HepG2 (cell line): ENCODE measurements around the gene PLCB1. TPM values are rescaled to one million over a fixed set of nuclear protein-coding genes. Genes with fewer than 3 reads are reported as not detected.

Source experiments
- ATF7 ChIP-seq, 2 experiments: fragments of 450-650 bp in 1 of 2; sonication (generic) in 1 of 2; formaldehyde crosslinking in 1 of 2; IDR thresholded peaks; 2 replicates each; pipeline versions ENCODE4 v1.4.0 to v1.6.1; 2016 to 2020; ENCODE audit warnings: antibody characterized with exemption in 1 of 2, mild to moderate bottlenecking in 1 of 2, missing genetic modification reagents in 1 of 2
- BCL6 ChIP-seq: IDR thresholded peaks from 2 replicates; pipeline ENCODE4 v1.6.1; 2016; ENCODE audit warnings: missing genetic modification reagents, missing compliant biosample characterization
- CENPT ChIP-seq: sonication (generic); formaldehyde crosslinking; IDR thresholded peaks from 2 replicates; pipeline ENCODE4 v1.8.0; 2022; ENCODE audit warnings: low read depth, mild to moderate bottlenecking, moderate library complexity, missing genetic modification reagents
- ERF ChIP-seq: IDR thresholded peaks from 2 replicates; pipeline ENCODE4 v1.6.1; 2018; ENCODE audit warnings: missing biosample characterization, missing genetic modification reagents
- FOXP1 ChIP-seq, 2 experiments: fragments of 450-650 bp in 1 of 2; IDR thresholded peaks; 2 replicates each; pipeline ENCODE4 v1.6.1; 2017 to 2018; ENCODE audit warnings: antibody characterized with exemption in 1 of 2
- HDAC6 ChIP-seq: fragments of 200-600 bp; sonication (generic); IDR thresholded peaks from 2 replicates; pipeline ENCODE4 v1.7.0; 2017; ENCODE audit warnings: mild to moderate bottlenecking, antibody characterized with exemption, low read length, low read depth
- JDP2 ChIP-seq: sonication (generic); formaldehyde crosslinking; IDR thresholded peaks from 2 replicates; pipeline ENCODE4 v1.8.1; 2022; ENCODE audit warnings: missing genetic modification reagents, borderline replicate concordance
- JUND ChIP-seq: sonication (generic); formaldehyde crosslinking; IDR thresholded peaks from 2 replicates; pipeline ENCODE4 v1.8.0; 2022; ENCODE audit warnings: mild to moderate bottlenecking, missing genetic modification reagents
- MZF1 ChIP-seq: sonication (generic); formaldehyde crosslinking; IDR thresholded peaks from 2 replicates; pipeline ENCODE4 v1.8.1; 2023; ENCODE audit warnings: mild to moderate bottlenecking, missing genetic modification reagents, borderline replicate concordance
- NFYB ChIP-seq: sonication (generic); formaldehyde crosslinking; IDR thresholded peaks from 2 replicates; pipeline ENCODE4 v1.4.0; 2020; ENCODE audit warnings: missing genetic modification reagents
- NR2F6 ChIP-seq, 2 experiments: IDR thresholded peaks; 2 replicates each; pipeline ENCODE4 v1.6.1; 2016; ENCODE audit warnings: antibody characterized with exemption in 1 of 2, mild to moderate bottlenecking in 1 of 2
- RARA ChIP-seq: IDR thresholded peaks from 2 replicates; pipeline ENCODE4 v1.6.1; 2016; ENCODE audit warnings: missing genetic modification reagents, missing compliant biosample characterization
- SOX5 ChIP-seq: IDR thresholded peaks from 2 replicates; pipeline ENCODE4 v1.6.1; 2016; ENCODE audit warnings: borderline replicate concordance
- TBP ChIP-seq: sonication (generic); formaldehyde crosslinking; IDR thresholded peaks from 2 replicates; pipeline ENCODE4 v1.5.0; 2020; ENCODE audit warnings: missing genetic modification reagents
- THAP11 ChIP-seq: IDR thresholded peaks from 2 replicates; pipeline ENCODE4 v1.6.1; 2016; ENCODE audit warnings: missing biosample characterization, missing genetic modification reagents
- ZNF432 ChIP-seq: sonication (generic); formaldehyde crosslinking; IDR thresholded peaks from 2 replicates; pipeline ENCODE4 v1.5.0; 2020; ENCODE audit warnings: missing genetic modification reagents, mild to moderate bottlenecking, borderline replicate concordance
- ZNF619 ChIP-seq: sonication (generic); formaldehyde crosslinking; IDR thresholded peaks from 2 replicates; pipeline ENCODE4 v1.4.0; 2020; ENCODE audit warnings: mild to moderate bottlenecking, missing genetic modification reagents
- ZNF644 ChIP-seq: IDR thresholded peaks from 2 replicates; pipeline ENCODE4 v1.6.1; 2016; ENCODE audit warnings: low read depth
- ZNF670 ChIP-seq: sonication (generic); formaldehyde crosslinking; IDR thresholded peaks from 2 replicates; pipeline ENCODE4 v1.8.0; 2022; ENCODE audit warnings: mild to moderate bottlenecking, missing genetic modification reagents, borderline replicate concordance
- ZNF790 ChIP-seq: sonication (generic); formaldehyde crosslinking; IDR thresholded peaks from 2 replicates; pipeline ENCODE4 v1.8.0; 2022; ENCODE audit warnings: missing genetic modification reagents, mild to moderate bottlenecking, borderline replicate concordance
- ZNF883 ChIP-seq: sonication (generic); formaldehyde crosslinking; IDR thresholded peaks from 2 replicates; pipeline ENCODE4 v1.5.1; 2020; ENCODE audit warnings: mild to moderate bottlenecking, missing genetic modification reagents; ENCODE audit errors: not compliant biosample characterization
- polyA plus RNA-seq, 8 experiments: library from polyadenylated mRNA; depleted of rRNA in 3 of 8; stranded (reverse) in 7 of 8; unstranded in 1 of 8; fragments of >200 nt; fragmentation: Illumina TruSeq in 4 of 8; extraction: Trizol in 4 of 8; gene quantifications; 2 replicates each; pipeline versions ENCODE4 v1.2.1 to v1.2.3, GENCODE V29; 2011 to 2016; ENCODE audit warnings: low read depth in 4 of 8, missing spikeins in 1 of 8, mixed read lengths in 1 of 8; ENCODE audit not compliant: insufficient read depth in 1 of 8
- total RNA-seq, 5 experiments: library from RNA; depleted of rRNA; stranded (reverse); fragments of >200 nt; fragmentation: Illumina TruSeq; extraction: Trizol; gene quantifications; 2 replicates each; pipeline ENCODE4 v1.2.3, GENCODE V29; 2016; ENCODE audit warnings: low read depth in 1 of 5
- TF ChIP-seq, protein P1 (sequence below): IDR thresholded peaks from 2 replicates; pipeline ENCODE4 v1.6.1; 2016; ENCODE audit warnings: low read depth
- TF ChIP-seq, protein P2 (sequence below): sonication (generic); formaldehyde crosslinking; IDR thresholded peaks from 2 replicates; pipeline ENCODE4 v1.4.0; 2020; ENCODE audit warnings: missing genetic modification reagents
- TF ChIP-seq, protein P3 (sequence below): sonication (generic); formaldehyde crosslinking; IDR thresholded peaks from 2 replicates; pipeline ENCODE4 v1.5.0; 2020; ENCODE audit warnings: missing genetic modification reagents
- TF ChIP-seq, protein P4 (sequence below): sonication (generic); formaldehyde crosslinking; conservative IDR thresholded peaks from 2 replicates; pipeline ENCODE4 v1.8.0; 2022; ENCODE audit warnings: low read depth, missing genetic modification reagents

PLCB1 gene
- total and polyA plus RNA-seq, 2 of the 13 experiments (the other 11 are each of a cell fraction or from before 2014, with no cell fraction given) = 42.4 to 55.9 TPM

DNA sequence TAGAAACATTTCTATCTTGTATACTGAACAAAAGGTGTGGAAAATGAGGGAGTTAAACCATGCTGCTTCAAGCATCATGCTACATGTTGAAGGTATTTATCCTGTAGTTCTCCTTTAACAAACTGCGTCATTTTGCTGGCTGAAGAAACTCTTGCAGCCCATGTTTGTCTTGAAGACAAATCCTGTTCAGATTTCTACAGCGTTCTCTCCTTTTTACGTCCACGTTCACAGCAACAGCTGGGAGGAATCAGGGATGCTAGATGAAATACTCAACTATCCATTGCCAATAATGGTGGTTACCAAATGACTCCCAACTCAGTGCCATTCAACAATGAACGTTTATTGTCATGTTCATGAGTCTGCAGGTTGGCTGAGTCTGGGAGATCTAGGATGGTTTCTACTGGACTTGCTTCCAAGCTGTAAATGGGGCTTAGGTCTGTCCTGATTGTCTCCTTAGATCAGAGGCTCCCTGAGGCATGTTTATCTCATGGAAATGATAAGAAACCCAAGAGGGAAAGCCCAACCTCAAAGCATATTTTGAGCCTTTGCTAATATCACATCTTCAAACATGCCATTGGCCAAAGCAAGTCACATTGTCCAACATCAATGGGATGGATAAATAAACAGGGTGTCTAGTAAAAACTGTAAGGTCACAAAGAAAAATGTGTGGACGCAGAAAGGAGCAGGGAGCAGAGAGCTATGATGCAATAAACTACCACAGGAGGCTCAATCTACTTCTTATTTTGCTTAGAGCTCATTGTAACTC lies 2.7 kb upstream of the PLCB1 start (continued):
- TF ChIP-seq NFYB (CRISPR knock-in tag) = 0 out of 2 replicates have a peak, but pooled peaks have one; percentile 29
- 0 out of 2 replicates have a peak, but pooled peaks have one; percentile 21 for TF ChIP-seq THAP11 (CRISPR knock-in tag)
- TF ChIP-seq ZNF644 (CRISPR knock-in tag) = peak; percentile 21; the same call in 1 of the 2 replicates
- peak; percentile 77 for TF ChIP-seq ATF7 (IDR thresholded peaks at IDR 0.05)
- TF ChIP-seq ATF7 (CRISPR knock-in tag; IDR thresholded peaks at IDR 0.05) = no peak
- no peak for TF ChIP-seq CENPT (CRISPR knock-in tag)
- TF ChIP-seq ZNF670 = no peak
- TF ChIP-seq, protein P1, sequence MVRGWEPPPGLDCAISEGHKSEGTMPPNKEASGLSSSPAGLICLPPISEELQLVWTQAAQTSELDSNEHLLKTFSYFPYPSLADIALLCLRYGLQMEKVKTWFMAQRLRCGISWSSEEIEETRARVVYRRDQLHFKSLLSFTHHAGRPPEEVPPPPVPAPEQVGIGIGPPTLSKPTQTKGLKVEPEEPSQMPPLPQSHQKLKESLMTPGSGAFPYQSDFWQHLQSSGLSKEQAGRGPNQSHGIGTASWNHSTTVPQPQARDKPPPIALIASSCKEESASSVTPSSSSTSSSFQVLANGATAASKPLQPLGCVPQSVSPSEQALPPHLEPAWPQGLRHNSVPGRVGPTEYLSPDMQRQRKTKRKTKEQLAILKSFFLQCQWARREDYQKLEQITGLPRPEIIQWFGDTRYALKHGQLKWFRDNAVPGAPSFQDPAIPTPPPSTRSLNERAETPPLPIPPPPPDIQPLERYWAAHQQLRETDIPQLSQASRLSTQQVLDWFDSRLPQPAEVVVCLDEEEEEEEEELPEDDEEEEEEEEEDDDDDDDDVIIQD (CRISPR knock-in tag) = peak; percentile 79; the same call in 1 of the 2 replicates
- no peak for TF ChIP-seq ZNF883 (CRISPR knock-in tag)
- TF ChIP-seq, protein P2, sequence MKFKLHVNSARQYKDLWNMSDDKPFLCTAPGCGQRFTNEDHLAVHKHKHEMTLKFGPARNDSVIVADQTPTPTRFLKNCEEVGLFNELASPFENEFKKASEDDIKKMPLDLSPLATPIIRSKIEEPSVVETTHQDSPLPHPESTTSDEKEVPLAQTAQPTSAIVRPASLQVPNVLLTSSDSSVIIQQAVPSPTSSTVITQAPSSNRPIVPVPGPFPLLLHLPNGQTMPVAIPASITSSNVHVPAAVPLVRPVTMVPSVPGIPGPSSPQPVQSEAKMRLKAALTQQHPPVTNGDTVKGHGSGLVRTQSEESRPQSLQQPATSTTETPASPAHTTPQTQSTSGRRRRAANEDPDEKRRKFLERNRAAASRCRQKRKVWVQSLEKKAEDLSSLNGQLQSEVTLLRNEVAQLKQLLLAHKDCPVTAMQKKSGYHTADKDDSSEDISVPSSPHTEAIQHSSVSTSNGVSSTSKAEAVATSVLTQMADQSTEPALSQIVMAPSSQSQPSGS (CRISPR knock-in tag) = peak; percentile 9; the same call in 1 of the 2 replicates
- TF ChIP-seq, protein P3, sequence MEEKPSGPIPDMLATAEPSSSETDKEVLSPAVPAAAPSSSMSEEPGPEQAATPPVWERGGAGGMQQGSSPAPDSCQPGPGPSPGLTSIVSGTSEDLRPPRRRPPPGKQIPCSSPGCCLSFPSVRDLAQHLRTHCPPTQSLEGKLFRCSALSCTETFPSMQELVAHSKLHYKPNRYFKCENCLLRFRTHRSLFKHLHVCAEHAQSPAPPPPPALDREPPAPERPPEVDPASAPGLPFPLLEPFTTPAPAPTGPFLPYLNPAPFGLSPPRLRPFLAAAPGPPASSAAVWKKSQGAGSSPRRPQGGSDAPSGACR (CRISPR knock-in tag) = 0 out of 2 replicates have a peak, but pooled peaks have one; percentile 19
- TF ChIP-seq JUND (CRISPR knock-in tag) = 0 out of 2 replicates have a peak, but pooled peaks have one; percentile 22
- 0 out of 2 replicates have a peak, but pooled peaks have one; percentile 47 for TF ChIP-seq ERF
- no peak for TF ChIP-seq TBP (CRISPR knock-in tag)
- no peak for TF ChIP-seq JDP2
- TF ChIP-seq FOXP1 (IDR thresholded peaks at IDR 0.05) = no peak
- peak; percentile 63 for TF ChIP-seq FOXP1 (CRISPR knock-in tag; IDR thresholded peaks at IDR 0.05)
- TF ChIP-seq BCL6 (CRISPR knock-in tag) = peak; percentile 76
- TF ChIP-seq ZNF619 = no peak
- no peak for TF ChIP-seq HDAC6
- no peak for TF ChIP-seq MZF1 (CRISPR knock-in tag)
- no peak for TF ChIP-seq ZNF432 (CRISPR knock-in tag)
- TF ChIP-seq, protein P4, sequence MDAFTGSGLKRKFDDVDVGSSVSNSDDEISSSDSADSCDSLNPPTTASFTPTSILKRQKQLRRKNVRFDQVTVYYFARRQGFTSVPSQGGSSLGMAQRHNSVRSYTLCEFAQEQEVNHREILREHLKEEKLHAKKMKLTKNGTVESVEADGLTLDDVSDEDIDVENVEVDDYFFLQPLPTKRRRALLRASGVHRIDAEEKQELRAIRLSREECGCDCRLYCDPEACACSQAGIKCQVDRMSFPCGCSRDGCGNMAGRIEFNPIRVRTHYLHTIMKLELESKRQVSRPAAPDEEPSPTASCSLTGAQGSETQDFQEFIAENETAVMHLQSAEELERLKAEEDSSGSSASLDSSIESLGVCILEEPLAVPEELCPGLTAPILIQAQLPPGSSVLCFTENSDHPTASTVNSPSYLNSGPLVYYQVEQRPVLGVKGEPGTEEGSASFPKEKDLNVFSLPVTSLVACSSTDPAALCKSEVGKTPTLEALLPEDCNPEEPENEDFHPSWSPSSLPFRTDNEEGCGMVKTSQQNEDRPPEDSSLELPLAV (CRISPR knock-in tag) = no peak
- TF ChIP-seq RARA (CRISPR knock-in tag) = peak; percentile 56; the same call in 1 of the 2 replicates
- peak; percentile 76 for TF ChIP-seq NR2F6 (IDR thresholded peaks at IDR 0.05)
- TF ChIP-seq NR2F6 (CRISPR knock-in tag; IDR thresholded peaks at IDR 0.05) = peak; percentile 54
- TF ChIP-seq SOX5 (CRISPR knock-in tag) = peak; percentile 60
- TF ChIP-seq ZNF790 (CRISPR knock-in tag) = no peak
